ENCODE measurements around the gene SH3BP5L.

GRCh38 chr1:248800459-248800858 is 25.3 kb downstream of the SH3BP5L start:
- TF ChIP-seq, protein P1, sequence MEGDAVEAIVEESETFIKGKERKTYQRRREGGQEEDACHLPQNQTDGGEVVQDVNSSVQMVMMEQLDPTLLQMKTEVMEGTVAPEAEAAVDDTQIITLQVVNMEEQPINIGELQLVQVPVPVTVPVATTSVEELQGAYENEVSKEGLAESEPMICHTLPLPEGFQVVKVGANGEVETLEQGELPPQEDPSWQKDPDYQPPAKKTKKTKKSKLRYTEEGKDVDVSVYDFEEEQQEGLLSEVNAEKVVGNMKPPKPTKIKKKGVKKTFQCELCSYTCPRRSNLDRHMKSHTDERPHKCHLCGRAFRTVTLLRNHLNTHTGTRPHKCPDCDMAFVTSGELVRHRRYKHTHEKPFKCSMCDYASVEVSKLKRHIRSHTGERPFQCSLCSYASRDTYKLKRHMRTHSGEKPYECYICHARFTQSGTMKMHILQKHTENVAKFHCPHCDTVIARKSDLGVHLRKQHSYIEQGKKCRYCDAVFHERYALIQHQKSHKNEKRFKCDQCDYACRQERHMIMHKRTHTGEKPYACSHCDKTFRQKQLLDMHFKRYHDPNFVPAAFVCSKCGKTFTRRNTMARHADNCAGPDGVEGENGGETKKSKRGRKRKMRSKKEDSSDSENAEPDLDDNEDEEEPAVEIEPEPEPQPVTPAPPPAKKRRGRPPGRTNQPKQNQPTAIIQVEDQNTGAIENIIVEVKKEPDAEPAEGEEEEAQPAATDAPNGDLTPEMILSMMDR (IDR thresholded peaks at IDR 0.05) = no peak
- TF ChIP-seq POLR2A (IDR thresholded peaks at IDR 0.05) = no peak
